ENCODE measurements around the gene MAPK7. TPM values are rescaled to one million over a fixed set of nuclear protein-coding genes. Genes with fewer than 3 reads are reported as not detected.

MAPK7 gene
- total RNA-seq, 2 donors from 2014 or later = 15.9 to 17.8 TPM

DNA sequence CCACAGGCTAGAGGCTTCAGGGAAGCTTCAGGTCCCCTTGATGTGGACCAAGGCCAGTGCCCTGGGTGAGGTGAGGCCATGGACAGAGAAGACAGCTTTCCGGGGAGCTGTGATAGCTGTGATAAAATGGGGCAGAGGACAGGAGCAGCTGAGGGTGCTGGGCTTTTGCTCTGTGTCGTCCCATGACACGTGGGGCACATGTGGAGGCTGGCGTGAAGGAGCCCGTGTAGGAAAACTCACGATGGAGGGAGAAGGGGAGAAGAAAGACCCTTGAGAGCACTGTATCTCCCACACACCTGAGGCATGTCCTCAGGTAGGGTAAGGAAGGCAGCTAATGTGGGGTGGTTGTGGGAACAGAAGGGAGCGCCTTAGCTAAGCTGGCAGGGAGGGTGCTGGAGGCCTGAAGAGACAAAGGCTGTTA is 37.1 kb upstream of the MAPK7 start:
- TF ChIP-seq, protein P1, sequence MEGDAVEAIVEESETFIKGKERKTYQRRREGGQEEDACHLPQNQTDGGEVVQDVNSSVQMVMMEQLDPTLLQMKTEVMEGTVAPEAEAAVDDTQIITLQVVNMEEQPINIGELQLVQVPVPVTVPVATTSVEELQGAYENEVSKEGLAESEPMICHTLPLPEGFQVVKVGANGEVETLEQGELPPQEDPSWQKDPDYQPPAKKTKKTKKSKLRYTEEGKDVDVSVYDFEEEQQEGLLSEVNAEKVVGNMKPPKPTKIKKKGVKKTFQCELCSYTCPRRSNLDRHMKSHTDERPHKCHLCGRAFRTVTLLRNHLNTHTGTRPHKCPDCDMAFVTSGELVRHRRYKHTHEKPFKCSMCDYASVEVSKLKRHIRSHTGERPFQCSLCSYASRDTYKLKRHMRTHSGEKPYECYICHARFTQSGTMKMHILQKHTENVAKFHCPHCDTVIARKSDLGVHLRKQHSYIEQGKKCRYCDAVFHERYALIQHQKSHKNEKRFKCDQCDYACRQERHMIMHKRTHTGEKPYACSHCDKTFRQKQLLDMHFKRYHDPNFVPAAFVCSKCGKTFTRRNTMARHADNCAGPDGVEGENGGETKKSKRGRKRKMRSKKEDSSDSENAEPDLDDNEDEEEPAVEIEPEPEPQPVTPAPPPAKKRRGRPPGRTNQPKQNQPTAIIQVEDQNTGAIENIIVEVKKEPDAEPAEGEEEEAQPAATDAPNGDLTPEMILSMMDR (IDR thresholded peaks at IDR 0.05) = no peak
- Histone ChIP-seq H3K4me1 (peaks cover 0 to 73% of the 10 kb centered on the region in 2 donors), H3K4me3 (no peak overlapping the region), H3K27ac (no peak overlapping the region), H3K9me3 (no peaks in the 10 kb centered on the region), H3K27me3 (no peaks in the 10 kb centered on the region), H3K36me3 (no peaks in the 10 kb centered on the region)
- no peak for DNase-seq (ENCODE audit: low spot score)

DNA sequence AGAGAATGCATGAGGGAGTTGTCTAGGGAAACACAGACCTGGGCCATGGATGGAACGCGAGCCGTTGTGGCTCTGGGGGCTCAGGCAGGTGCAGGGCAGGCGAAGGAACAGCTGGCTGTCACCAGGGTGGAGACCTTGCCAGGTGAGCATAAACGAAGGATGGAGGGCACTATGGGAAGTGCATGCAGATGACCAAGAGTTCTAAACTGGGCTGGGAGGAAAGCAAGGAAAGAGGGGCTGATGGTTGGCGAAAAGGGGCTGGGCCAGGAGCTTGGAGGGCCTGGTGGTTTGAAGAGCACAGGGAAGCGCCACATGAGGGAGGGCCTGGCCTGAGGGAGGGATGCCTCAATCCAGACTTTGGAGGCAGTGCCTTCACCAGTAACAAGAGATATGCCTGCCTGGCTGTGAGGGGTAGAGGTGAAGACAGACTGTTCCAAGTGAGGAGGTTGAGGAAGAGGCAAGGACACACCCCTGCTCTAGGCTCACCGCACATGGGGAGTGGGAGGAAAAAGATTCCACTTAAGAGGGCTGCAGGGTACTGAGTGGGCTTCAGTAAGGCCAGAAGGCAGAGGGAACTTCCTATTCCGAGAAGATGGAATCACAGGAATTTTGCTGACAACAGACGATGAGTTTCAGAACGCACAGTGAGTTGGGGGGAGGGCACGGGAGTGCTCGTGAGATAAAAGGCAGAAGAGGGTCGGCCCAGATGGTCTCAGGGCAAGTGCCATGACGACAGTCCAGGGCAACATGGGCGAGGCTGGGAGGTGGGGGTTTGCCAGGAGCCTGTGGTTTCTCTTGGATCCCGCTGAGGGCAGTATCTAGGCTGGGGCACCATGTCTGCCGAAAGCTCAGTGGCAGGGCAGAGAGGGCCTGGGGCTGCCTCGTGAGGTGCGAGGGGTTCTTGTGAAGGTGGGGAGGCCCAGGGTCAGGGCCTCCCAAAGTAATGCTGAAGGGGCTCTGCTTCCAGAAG is 36.4 kb upstream of the MAPK7 start:
- no peak for DNase-seq (ENCODE audit: low spot score)
- no peaks in the 10 kb centered on the region for H3K9me3 ChIP-seq
- no peaks in the 10 kb centered on the region for H3K36me3 ChIP-seq
- no peaks in the 10 kb centered on the region for H3K27me3 ChIP-seq
- H3K27ac ChIP-seq = peak overlapping the region; percentile 23 to 56
- TF ChIP-seq, protein P1 (IDR thresholded peaks at IDR 0.05) = no peak
- peaks cover 0 to 73% of the 10 kb centered on the region in 2 donors for H3K4me1 ChIP-seq
- no peak overlapping the region for H3K4me3 ChIP-seq

DNA sequence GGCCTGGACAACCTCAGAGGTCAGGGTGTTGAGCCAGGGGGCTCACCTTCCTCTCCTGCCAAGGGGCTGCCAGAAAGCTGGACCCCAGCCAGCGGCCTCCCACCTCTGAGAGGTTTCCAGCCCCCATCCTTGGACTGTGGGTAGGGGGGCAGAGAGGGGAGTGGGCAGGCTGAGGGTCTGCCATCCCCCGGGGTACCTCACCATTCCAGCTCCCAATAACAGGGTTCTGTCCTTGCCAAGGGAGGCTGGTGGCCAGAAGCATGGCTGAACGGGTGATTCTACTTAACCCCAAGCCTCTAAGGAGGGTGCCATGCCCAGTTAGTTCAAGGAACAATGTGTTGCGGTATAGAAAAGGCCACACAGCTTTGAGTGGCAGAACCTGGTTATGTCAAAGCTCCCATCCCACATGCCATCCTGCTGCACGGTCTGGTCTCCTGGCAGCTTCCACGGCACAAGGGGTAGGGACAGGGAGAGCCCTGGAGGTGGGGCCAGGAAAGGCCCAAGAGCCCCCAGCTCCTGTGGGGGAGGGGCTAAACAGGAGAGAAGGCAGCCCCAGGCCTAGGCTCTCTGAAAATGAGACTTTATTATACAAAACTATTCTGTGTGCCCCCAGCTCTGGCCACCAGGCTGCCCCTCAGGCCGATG is 35.6 kb upstream of the MAPK7 start:
- TF ChIP-seq, protein P1 (IDR thresholded peaks at IDR 0.05) = no peak
- Histone ChIP-seq H3K36me3 (no peaks in the 10 kb centered on the region), H3K4me3 (no peak overlapping the region), H3K27ac (peak overlapping the region; percentile 23 to 56), H3K4me1 (peaks cover 0 to 73% of the 10 kb centered on the region in 2 donors), H3K9me3 (no peaks in the 10 kb centered on the region), H3K27me3 (no peaks in the 10 kb centered on the region)
- DNase-seq (ENCODE audit: low spot score) = no peak

DNA sequence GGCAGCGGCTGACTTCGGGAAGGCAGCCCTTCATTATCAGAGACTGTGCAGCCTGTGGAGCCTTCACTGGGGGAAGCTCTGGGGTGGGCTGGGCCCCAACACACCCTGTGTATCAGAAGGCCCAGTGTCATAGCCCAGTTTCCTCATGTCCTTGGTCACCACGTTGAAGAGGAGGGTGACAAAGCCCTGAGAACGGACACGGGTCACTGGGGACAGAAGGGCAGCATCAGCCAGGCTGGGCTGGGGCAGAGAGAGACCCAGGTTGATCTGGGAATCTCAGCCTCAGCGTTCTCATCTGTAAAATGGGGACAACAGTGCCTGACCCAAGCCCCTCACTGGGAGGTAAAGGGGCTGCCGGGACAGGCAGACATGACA is 35.1 kb upstream of the MAPK7 start:
- TF ChIP-seq, protein P1 (IDR thresholded peaks at IDR 0.05) = no peak
- no peaks in the 10 kb centered on the region for H3K27me3 ChIP-seq
- DNase-seq (ENCODE audit: low spot score) = no peak
- no peaks in the 10 kb centered on the region for H3K36me3 ChIP-seq
- H3K4me3 ChIP-seq = no peak overlapping the region
- H3K9me3 ChIP-seq = no peaks in the 10 kb centered on the region
- peaks cover 0 to 72% of the 10 kb centered on the region in 2 donors for H3K4me1 ChIP-seq
- peak overlapping the region in 1 of 2 donors; percentile 56 for H3K27ac ChIP-seq

DNA sequence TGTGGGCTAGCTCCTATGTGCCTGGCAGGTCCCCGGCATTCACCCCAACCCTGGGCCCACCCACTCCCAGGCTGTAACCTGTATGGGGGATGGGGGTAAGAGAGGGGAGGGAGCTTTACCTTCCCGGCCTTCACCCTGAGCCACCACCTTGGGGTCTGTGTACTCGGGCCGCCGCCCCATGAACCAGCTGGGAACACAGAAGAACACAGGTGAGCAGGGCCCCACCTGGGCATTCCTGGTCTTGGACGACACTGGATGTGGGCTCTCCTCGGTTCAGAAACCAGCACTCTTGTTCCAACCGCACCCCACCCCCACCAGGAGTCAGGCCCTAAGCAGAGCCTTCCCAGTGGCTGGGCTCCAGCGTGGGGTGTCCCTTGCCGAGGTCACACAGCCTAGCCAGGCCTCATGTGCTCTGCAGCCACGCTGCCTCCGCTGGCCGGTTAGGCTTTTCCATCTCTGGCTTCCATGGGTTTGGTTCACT is 34.6 kb upstream of the MAPK7 start:
- Histone ChIP-seq H3K9me3 (no peaks in the 10 kb centered on the region), H3K27me3 (no peaks in the 10 kb centered on the region), H3K36me3 (no peaks in the 10 kb centered on the region), H3K4me1 (peaks cover 0 to 68% of the 10 kb centered on the region in 2 donors), H3K4me3 (no peak overlapping the region), H3K27ac (peak overlapping the region in 1 of 2 donors; percentile 56)
- no peak for DNase-seq (ENCODE audit: low spot score)
- TF ChIP-seq, protein P1 (IDR thresholded peaks at IDR 0.05) = no peak

Measured in right atrium auricular region (tissue), 2 donors.